ENCODE data around the gene GNL3.
"Not testable (repeated sequence)": the region's sequence is repeated elsewhere in the genome, so short reads cannot be mapped to it uniquely, and the experiment has no call there.

GNL3 gene

GRCh38 chr3:52685709-52686691 lies at the start of gene GNL3, which contains the start of gene PBRM1:
Gene GNL3 (plus strand): TSS chr3:52686032. CDS start chr3:52686093, 61 bp downstream.
Gene PBRM1 (minus strand): TSS chr3:52685913.
- DNase-seq = peak; percentile 79

GRCh38 chr3:52636673-52637072 lies 49.2 kb upstream of the GNL3 start:
- no peak for DNase-seq

GRCh38 chr3:52645549-52645948 lies 40.3 kb upstream of the GNL3 start:
- DNase-seq = no peak

GRCh38 chr3:52649461-52650210 lies 36.2 kb upstream of the GNL3 start:
- no peak for DNase-seq

- DNase-seq = no peak
Measured at GRCh38 chr3:52650439-52650838, 35.4 kb upstream of the GNL3 start.

GRCh38 chr3:52651592-52651991 lies 34.2 kb upstream of the GNL3 start:
- no peak for DNase-seq

- no peak for DNase-seq
Measured at GRCh38 chr3:52655895-52656294, 29.9 kb upstream of the GNL3 start.

- no peak for DNase-seq
Measured at GRCh38 chr3:52660046-52660445, 25.8 kb upstream of the GNL3 start.

- no peak for DNase-seq
Measured at GRCh38 chr3:52663098-52663497, 22.7 kb upstream of the GNL3 start.

- peak; percentile 36 for DNase-seq
Measured at GRCh38 chr3:52670621-52671521, 15.0 kb upstream of the GNL3 start.

- no peak for DNase-seq
Measured at GRCh38 chr3:52671676-52672075, 14.2 kb upstream of the GNL3 start.

- DNase-seq = not testable (repeated sequence)
Measured at GRCh38 chr3:52676201-52676600, 9.6 kb upstream of the GNL3 start.

GRCh38 chr3:52678265-52679198 lies 7.3 kb upstream of the GNL3 start:
- DNase-seq = no peak

GRCh38 chr3:52679199-52679538 lies 6.7 kb upstream of the GNL3 start:
- no peak for DNase-seq

GRCh38 chr3:52679811-52680210 lies 6.0 kb upstream of the GNL3 start:
- DNase-seq = no peak

GRCh38 chr3:52681596-52681995 lies 4.2 kb upstream of the GNL3 start:
- no peak for DNase-seq

- DNase-seq = no peak
Measured at GRCh38 chr3:52682016-52682415, 3.8 kb upstream of the GNL3 start.

- DNase-seq = no peak
Measured at GRCh38 chr3:52683611-52684010, 2.2 kb upstream of the GNL3 start.

GRCh38 chr3:52684184-52684583 lies 1.6 kb upstream of the GNL3 start:
- no peak for DNase-seq

GRCh38 chr3:52685285-52685708 lies 535 bp upstream of the GNL3 start:
- peak; percentile 76 for DNase-seq

GRCh38 chr3:52688266-52688665 lies 2.4 kb downstream of the GNL3 start:
- no peak for DNase-seq

GRCh38 chr3:52689151-52689550 lies 3.3 kb downstream of the GNL3 start:
- DNase-seq = no peak
